A549 (cell line): Measurements from ENCODE around the gene TMEM185B. TPM values are rescaled to one million over a fixed set of nuclear protein-coding genes. Genes with fewer than 3 reads are reported as not detected.
A peak's percentile ranks its signal among the peaks of the same experiment; 100 is the strongest.

Source experiments
- ATAC-seq, 2 experiments: fragments of 200-7000 bp in 1 of 2; fragments of >200 bp in 1 of 2; cut with Nextera tagmentation in 1 of 2; cut with Tn5 transposase in 1 of 2; 3 replicates each; pipeline versions ENCODE4 v1.8.0 to v1.9.1; 2018 to 2020; ENCODE audit warnings: mild to moderate bottlenecking in 1 of 2, moderate library complexity in 1 of 2
- CTCF ChIA-PET: fragments of 300-600 bp; sonication (Branson Sonifier 250); formaldehyde crosslinking; extraction: SDS; loops from one replicate; lab custom pipeline; 2021; ENCODE audit warnings: antibody characterized with exemption, inconsistent platforms; lab: Yijun Ruan, JAX
- POLR2A ChIA-PET: fragments of 350-600 bp; formaldehyde crosslinking; extraction: SDS; loops from one replicate; lab custom pipeline; 2021; ENCODE audit warnings: antibody characterized with exemption, inconsistent platforms; lab: Yijun Ruan, JAX
- DNase-seq, 2 experiments: peaks; one replicate each; pipeline versions ENCODE4 v3.0.0 to v3.0.0-alpha.2; 2011 to 2016; ENCODE audit warnings: low read depth in 1 of 2, low spot score in 1 of 2
- FAIRE-seq: peaks from 2 replicates; lab custom pipeline; 2011; peaks lifted over from hg19 to GRCh38; lab: Jason Lieb, UNC
- H3K27ac ChIP-seq, 2 experiments: fragments of >200 bp; sonication (Bioruptor Twin); formaldehyde crosslinking; 3 replicates each; pipeline ENCODE4 v1.5.1; 2016 to 2017
- H3K4me1 ChIP-seq: fragments of >200 bp; sonication (Bioruptor Twin); formaldehyde crosslinking; 3 replicates; pipeline ENCODE4 v1.6.1; 2016
- H3K4me2 ChIP-seq: fragments of >200 bp; sonication (Bioruptor Twin); formaldehyde crosslinking; 3 replicates; pipeline ENCODE4 v1.6.1; 2016
- H3K4me3 ChIP-seq: fragments of >200 bp; sonication (Bioruptor Twin); formaldehyde crosslinking; 3 replicates; pipeline ENCODE4 v1.5.1; 2016
- H3K9me3 ChIP-seq: fragments of >200 bp; sonication (Bioruptor Twin); formaldehyde crosslinking; 3 replicates; pipeline ENCODE4 v1.6.1; 2016
- BHLHE40 ChIP-seq: IDR thresholded peaks from 2 replicates; pipeline ENCODE4 v1.6.1; 2012; ENCODE audit warnings: low read depth, low read length, inconsistent platforms
- CEBPB ChIP-seq, 2 experiments: fragments of >200 bp in 1 of 2; sonication (Bioruptor Twin) in 1 of 2; formaldehyde crosslinking in 1 of 2; IDR thresholded peaks; 2 replicates each; pipeline ENCODE4 v1.6.1; 2012 to 2016
- CTCF ChIP-seq: fragments of >200 bp; sonication (Bioruptor Twin); formaldehyde crosslinking; IDR thresholded peaks from 3 replicates; pipeline ENCODE4 v1.5.1; 2016
- EHMT2 ChIP-seq: fragments of 200-600 bp; sonication (generic); IDR thresholded peaks from 2 replicates; pipeline ENCODE4 v1.6.1; 2016; ENCODE audit warnings: antibody characterized with exemption, low read depth, mild to moderate bottlenecking, moderate library complexity
- HOXB13 ChIP-seq: fragments of 250-450 bp; sonication (Bioruptor Pico); IDR thresholded peaks from 2 replicates; pipeline ENCODE4 v1.5.0; 2020; ENCODE audit warnings: low read depth, mild to moderate bottlenecking, moderate library complexity
- JUNB ChIP-seq: fragments of >200 bp; sonication (Bioruptor Twin); formaldehyde crosslinking; IDR thresholded peaks from 2 replicates; pipeline ENCODE4 v1.6.1; 2016
- KDM1A ChIP-seq: fragments of 200-600 bp; sonication (generic); IDR thresholded peaks from 2 replicates; pipeline ENCODE4 v1.6.1; 2016; ENCODE audit warnings: low read depth, mild to moderate bottlenecking
- KDM5A ChIP-seq: fragments of 200-600 bp; sonication (generic); IDR thresholded peaks from 2 replicates; pipeline ENCODE4 v1.6.1; 2016; ENCODE audit warnings: antibody characterized with exemption, mild to moderate bottlenecking
- MAZ ChIP-seq: fragments of 150-350 bp; IDR thresholded peaks from 2 replicates; pipeline ENCODE4 v1.6.1; 2014; ENCODE audit warnings: antibody characterized with exemption, low read depth, low read length, borderline replicate concordance
- PBX3 ChIP-seq: IDR thresholded peaks from 2 replicates; pipeline ENCODE4 v1.6.1; 2012
- RAD21 ChIP-seq, 2 experiments: fragments of >200 bp in 1 of 2; sonication (Bioruptor Twin) in 1 of 2; formaldehyde crosslinking in 1 of 2; IDR thresholded peaks in 1 of 2; conservative IDR thresholded peaks in 1 of 2; 2 replicates in 1 of 2; 3 replicates in 1 of 2; pipeline ENCODE4 v1.6.1; 2012 to 2018; ENCODE audit warnings: inconsistent platforms in 1 of 2
- RARB ChIP-seq: fragments of 250-450 bp; sonication (Bioruptor Pico); IDR thresholded peaks from 2 replicates; pipeline ENCODE4 v1.8.0; 2021; ENCODE audit warnings: mild to moderate bottlenecking, moderate library complexity
- RNF2 ChIP-seq: fragments of 200-600 bp; sonication (generic); IDR thresholded peaks from 2 replicates; pipeline ENCODE4 v1.6.1; 2016; ENCODE audit warnings: low read depth, mild to moderate bottlenecking, antibody characterized with exemption, moderate library complexity, borderline replicate concordance
- SMC3 ChIP-seq: fragments of >200 bp; sonication (Bioruptor Twin); formaldehyde crosslinking; IDR thresholded peaks from 3 replicates; pipeline ENCODE4 v1.6.1; 2018; ENCODE audit warnings: inconsistent platforms
- ZC3H11A ChIP-seq: fragments of 450-650 bp; IDR thresholded peaks from 2 replicates; pipeline ENCODE4 v1.6.1; 2014; ENCODE audit warnings: antibody characterized with exemption, mild to moderate bottlenecking
- ZFP36 ChIP-seq: fragments of 450-650 bp; IDR thresholded peaks from 2 replicates; pipeline ENCODE4 v1.6.1; 2014; ENCODE audit warnings: borderline replicate concordance; ENCODE audit not compliant: partially characterized antibody
- ZNF302 ChIP-seq: fragments of 250-450 bp; sonication (Bioruptor Pico); IDR thresholded peaks from 2 replicates; pipeline ENCODE4 v1.9.0; 2021; ENCODE audit warnings: inconsistent platforms, mild to moderate bottlenecking, moderate library complexity
- WGBS: methylation state at CpG from one replicate; pipeline ENCODE4 v1.1.6; 2017; ENCODE audit errors: missing lambda C conversion rate; 5-methylcytosine and 5-hydroxymethylcytosine counted together
- polyA plus RNA-seq, 4 experiments: library from polyadenylated mRNA; depleted of rRNA in 3 of 4; stranded (reverse); fragments of >200 nt; fragmentation: RNase III in 1 of 4; extraction: RNeasy Plus Mini Kit Qiagen cat#74134 plus additional on column Dnase treatment in 1 of 4; gene quantifications; 2 replicates in 3 of 4; 3 replicates in 1 of 4; pipeline ENCODE4 v1.2.3, GENCODE V29; 2011 to 2017

The TMEM185B gene
- polyA plus RNA-seq, 2 of the 4 experiments (the other 2 are of a cell fraction), result 30.3 to 41.8 TPM

DNA sequence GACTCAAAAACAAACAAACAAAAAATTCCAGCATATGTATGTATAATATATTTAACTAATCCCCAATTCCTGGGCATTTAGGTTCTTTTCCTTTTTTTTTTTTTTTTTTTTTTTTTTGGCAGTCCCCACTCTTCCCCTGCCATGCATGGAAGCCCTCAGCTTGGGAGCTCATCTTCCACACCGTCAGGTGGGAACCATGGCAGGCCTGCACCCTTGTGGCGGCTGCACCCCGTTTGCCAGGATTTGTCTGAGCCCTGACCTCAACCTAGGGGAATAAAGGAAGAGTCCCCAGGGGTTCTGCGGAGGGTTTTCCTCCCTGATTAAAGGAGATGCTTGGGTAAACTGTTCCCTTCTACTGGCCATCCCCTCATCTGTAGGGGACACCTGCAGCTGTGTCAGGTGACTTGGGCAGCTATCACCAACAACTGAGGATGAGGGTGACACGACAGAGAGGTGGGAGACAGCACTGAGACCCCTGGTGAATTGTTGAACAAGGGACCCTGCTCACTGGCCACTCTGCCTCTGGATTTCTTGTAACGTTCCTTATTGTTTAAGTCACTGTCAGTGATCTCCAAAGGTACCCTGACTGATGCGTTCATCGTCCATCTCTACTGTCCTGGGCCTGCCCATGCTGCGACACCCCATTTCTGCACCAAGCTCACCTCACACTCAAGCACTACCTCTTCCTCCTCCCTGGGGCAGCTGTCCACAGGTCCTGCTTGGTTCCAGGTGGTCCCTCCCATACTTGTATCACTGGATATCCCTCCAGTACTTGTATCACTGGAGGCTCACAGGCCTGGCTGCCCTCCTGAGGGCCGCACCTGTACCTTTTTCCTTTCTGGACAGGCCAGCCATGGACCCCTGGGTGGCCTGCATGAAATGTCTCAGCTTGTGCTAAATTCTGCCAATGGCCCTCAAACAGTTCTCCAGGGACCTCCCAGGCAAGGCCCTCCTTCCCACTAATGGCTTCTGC lies 14.5 kb downstream of the TMEM185B start:
- Histone ChIP-seq H3K27ac (no peak overlapping the region), H3K4me1 (no peaks in the 10 kb centered on the region), H3K4me3 (no peak overlapping the region), H3K4me2 (no peak overlapping the region), H3K9me3 (no peaks in the 10 kb centered on the region)
- ATAC-seq (no peak), DNase-seq (no peak), FAIRE-seq (no peak)
- CTCF ChIA-PET, result interaction anchor here (1.1 to 1.4 kb wide), 3 partner anchors 10 to 106 kb away, joined by 3 to 6 read pairs (median 4); no protein-coding TSS in a partner anchor
- POLR2A ChIA-PET, result interaction anchor here (0.9 to 1.5 kb wide), 2 partner anchors 9 to 15 kb away, joined by 3 read pairs; partner anchors contain the start of gene TMEM185B
- TF ChIP-seq KDM5A (no peak), CEBPB (IDR thresholded peaks at IDR 0.05) (no peak), JUNB (no peak), KDM1A (no peak), ZC3H11A (no peak), MAZ (no peak), HOXB13 (CRISPR knock-in tag) (no peak), ZNF302 (CRISPR knock-in tag) (no peak), ZFP36 (no peak), RARB (no peak), RNF2 (no peak), EHMT2 (no peak), SMC3 (no peak)
- 75% methylated on average over 10 of the region's 10 CpGs for WGBS

DNA sequence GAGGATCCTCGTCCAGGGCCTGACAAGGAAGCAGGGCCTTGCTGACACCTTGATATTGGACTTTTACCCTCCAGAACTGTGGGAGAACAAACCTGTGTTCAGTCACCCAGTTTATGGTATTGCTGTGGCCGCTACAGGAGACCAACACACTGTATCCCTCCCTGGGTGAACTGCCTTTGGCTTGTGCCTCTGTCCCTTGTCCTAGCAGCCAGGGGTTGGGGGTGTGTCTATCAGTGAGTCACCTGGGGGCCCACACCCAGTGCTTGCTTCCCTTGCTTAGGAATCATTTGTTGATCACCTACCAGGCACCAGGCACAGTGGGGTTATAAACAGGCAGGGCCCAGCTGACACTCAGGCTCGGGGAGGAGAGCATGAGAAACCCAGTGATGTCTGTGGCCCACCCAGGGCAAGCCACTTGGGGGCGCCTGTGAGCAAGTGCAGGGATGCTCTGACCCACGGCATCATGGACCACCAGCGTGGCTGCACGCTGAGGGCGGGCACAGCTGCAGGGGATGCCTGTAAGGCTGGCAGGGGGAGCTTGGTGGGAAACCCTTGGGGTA lies 17.1 kb downstream of the TMEM185B start:
- no peak overlapping the region for H3K27ac ChIP-seq
- DNase-seq, result no peak
- 64% methylated on average over 4 of the region's 8 CpGs for WGBS
- no peaks in the 10 kb centered on the region for H3K9me3 ChIP-seq
- FAIRE-seq, result no peak
- POLR2A ChIA-PET, result no interaction called here
- H3K4me2 ChIP-seq, result no peak overlapping the region
- TF ChIP-seq PBX3 (no peak), BHLHE40 (no peak), SMC3 (0 out of 3 replicates have a peak, but pooled peaks have one; percentile 16), RAD21 (conservative IDR thresholded peaks at IDR 0.05 in 1 of 2, IDR thresholded peaks at IDR 0.05 in 1 of 2) (peak in 1 of 2 experiments; percentile 27; a peak in 1 of 5 replicates), CTCF (0 out of 3 replicates have a peak, but pooled peaks have one; percentile 24)
- peak in 1 of 2 experiments; percentile 61; a peak in 3 of 6 replicates for ATAC-seq
- H3K4me3 ChIP-seq, result no peak overlapping the region
- H3K4me1 ChIP-seq, result no peaks in the 10 kb centered on the region
- CTCF ChIA-PET, result interaction anchor here (0.7 kb wide), 1 partner anchor 20 kb away, joined by 3 read pairs; no protein-coding TSS in a partner anchor
